Measurements from ENCODE around the gene TOX4.
"Not testable (repeated sequence)": the region's sequence is repeated elsewhere in the genome, so short reads cannot be mapped to it uniquely, and the experiment has no call there.

DNA sequence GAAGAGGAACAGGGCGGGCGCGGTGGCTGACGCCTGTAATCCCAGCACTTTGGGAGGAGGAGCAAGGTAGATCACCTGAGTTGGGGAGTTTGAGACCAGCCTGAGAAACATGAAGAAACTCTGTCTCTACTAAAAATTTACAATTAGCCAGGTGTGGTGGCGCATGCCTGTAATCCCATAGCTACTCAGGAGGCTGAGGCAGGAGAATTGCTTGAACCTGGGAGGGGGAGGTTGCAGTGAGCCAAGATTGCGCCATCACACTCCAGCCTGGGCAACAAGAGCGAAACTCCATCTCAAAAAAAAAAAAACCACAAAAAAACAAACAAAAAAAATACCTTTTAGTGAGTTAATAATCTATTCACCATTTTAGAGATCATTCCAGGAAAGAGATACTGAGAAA, 67.6 kb downstream of the TOX4 start:
- TF ChIP-seq, protein P1, sequence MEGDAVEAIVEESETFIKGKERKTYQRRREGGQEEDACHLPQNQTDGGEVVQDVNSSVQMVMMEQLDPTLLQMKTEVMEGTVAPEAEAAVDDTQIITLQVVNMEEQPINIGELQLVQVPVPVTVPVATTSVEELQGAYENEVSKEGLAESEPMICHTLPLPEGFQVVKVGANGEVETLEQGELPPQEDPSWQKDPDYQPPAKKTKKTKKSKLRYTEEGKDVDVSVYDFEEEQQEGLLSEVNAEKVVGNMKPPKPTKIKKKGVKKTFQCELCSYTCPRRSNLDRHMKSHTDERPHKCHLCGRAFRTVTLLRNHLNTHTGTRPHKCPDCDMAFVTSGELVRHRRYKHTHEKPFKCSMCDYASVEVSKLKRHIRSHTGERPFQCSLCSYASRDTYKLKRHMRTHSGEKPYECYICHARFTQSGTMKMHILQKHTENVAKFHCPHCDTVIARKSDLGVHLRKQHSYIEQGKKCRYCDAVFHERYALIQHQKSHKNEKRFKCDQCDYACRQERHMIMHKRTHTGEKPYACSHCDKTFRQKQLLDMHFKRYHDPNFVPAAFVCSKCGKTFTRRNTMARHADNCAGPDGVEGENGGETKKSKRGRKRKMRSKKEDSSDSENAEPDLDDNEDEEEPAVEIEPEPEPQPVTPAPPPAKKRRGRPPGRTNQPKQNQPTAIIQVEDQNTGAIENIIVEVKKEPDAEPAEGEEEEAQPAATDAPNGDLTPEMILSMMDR (IDR thresholded peaks at IDR 0.05; ENCODE audit: insufficient read depth, low read length, poor library complexity, severe bottlenecking) = not testable (repeated sequence)
- TF ChIP-seq EZH2phosphoT487 (conservative IDR thresholded peaks at IDR 0.05; ENCODE audit: low read length) = not testable (repeated sequence)
